ENCODE results near the gene HIGD1A. TPM values are rescaled to one million over a fixed set of nuclear protein-coding genes. Genes with fewer than 3 reads are reported as not detected.

HIGD1A gene
- polyA plus RNA-seq (2013, experiment 1 of 2; ENCODE audit: insufficient read length), result 112 TPM
- polyA plus RNA-seq (2013, experiment 2 of 2; ENCODE audit: insufficient read length), result 114 TPM

- DNase-seq, result peak; percentile 94
These were observed at the start of gene HIGD1A for GRCh38 chr3:42804106-42804830. TSS of gene HIGD1A (minus strand) at chr3:42804490. CDS start at chr3:42794253, 10,237 bp downstream.

- DNase-seq, result no peak
These were observed 49.5 kb upstream of the HIGD1A start for GRCh38 chr3:42853739-42854302.

GRCh38 chr3:42853056-42853455 is 48.8 kb upstream of the HIGD1A start:
- no peak for DNase-seq

GRCh38 chr3:42852441-42852840 is 48.2 kb upstream of the HIGD1A start:
- no peak for DNase-seq

- DNase-seq, result no peak
These were observed 47.0 kb upstream of the HIGD1A start for GRCh38 chr3:42851228-42851834.

GRCh38 chr3:42850263-42850662 is 46.0 kb upstream of the HIGD1A start:
- DNase-seq, result no peak

- no peak for DNase-seq
These were observed 44.7 kb upstream of the HIGD1A start for GRCh38 chr3:42849017-42849416.

GRCh38 chr3:42847731-42848130 is 43.4 kb upstream of the HIGD1A start:
- DNase-seq, result no peak

- no peak for DNase-seq
These were observed 42.6 kb upstream of the HIGD1A start for GRCh38 chr3:42846685-42847522.

GRCh38 chr3:42844815-42845214 is 40.5 kb upstream of the HIGD1A start:
- DNase-seq, result no peak

GRCh38 chr3:42844412-42844713 is 40.1 kb upstream of the HIGD1A start:
- no peak for DNase-seq

GRCh38 chr3:42843713-42844411 is 39.6 kb upstream of the HIGD1A start:
- DNase-seq, result no peak

GRCh38 chr3:42841332-42841731 is 37.0 kb upstream of the HIGD1A start:
- DNase-seq, result no peak

GRCh38 chr3:42839616-42840015 is 35.3 kb upstream of the HIGD1A start:
- peak; percentile 60 for DNase-seq

- no peak for DNase-seq
These were observed 34.3 kb upstream of the HIGD1A start for GRCh38 chr3:42838571-42838970.

GRCh38 chr3:42836150-42837123 is 32.1 kb upstream of the HIGD1A start:
- no peak for DNase-seq

- DNase-seq, result peak; percentile 55
These were observed 27.0 kb upstream of the HIGD1A start for GRCh38 chr3:42831321-42831713.

- DNase-seq, result peak; percentile 14
These were observed 26.4 kb upstream of the HIGD1A start for GRCh38 chr3:42830437-42831320.

GRCh38 chr3:42829628-42830436 is 25.5 kb upstream of the HIGD1A start:
- no peak for DNase-seq

All from fibroblast of skin of scalp (primary cell).